GM18520 (cell line): Measurements from ENCODE around the gene HSF2.

Experiments
- ATAC-seq: cut with Tn5 transposase; IDR thresholded peaks from one replicate; pipeline ENCODE4 v1.9.1; 2021; ENCODE audit not compliant: unreplicated experiment

The HSF2 gene

DNA sequence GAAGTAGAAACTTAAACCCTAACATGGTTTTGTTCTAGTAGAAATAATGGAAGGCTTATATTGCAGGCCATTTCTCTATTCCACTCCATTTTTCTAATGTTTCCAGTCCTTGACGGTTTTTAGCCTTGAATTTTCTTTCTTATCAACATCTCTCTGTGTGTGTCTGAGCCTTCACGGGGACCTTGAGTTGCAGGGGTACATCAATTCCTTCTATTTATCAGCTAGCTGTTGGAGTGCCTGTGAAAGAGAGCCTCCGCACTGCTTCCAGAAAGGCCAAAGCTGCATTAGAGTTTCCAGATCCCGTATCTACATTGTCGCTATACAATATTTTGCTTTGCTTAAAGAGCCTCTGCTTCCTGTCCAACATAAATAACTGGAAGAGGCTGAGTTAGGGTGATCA is 5.4 kb upstream of the HSF2 start:
- no peak for ATAC-seq

DNA sequence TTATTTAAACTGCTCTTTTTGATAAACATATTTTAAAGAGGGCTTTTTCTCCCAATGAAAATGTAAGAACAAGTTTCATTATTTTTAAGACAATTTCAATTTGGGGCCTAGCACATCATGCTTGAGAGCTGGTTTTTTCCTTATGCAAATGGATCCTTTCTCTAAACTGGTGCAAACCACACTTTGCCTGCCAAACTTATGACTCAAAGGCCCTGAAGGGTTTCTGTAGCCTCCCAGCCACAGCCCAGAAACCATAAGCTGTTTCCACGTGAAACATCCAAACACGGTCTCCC is 451 bp upstream of the HSF2 start:
- ATAC-seq: peak; percentile 16

DNA sequence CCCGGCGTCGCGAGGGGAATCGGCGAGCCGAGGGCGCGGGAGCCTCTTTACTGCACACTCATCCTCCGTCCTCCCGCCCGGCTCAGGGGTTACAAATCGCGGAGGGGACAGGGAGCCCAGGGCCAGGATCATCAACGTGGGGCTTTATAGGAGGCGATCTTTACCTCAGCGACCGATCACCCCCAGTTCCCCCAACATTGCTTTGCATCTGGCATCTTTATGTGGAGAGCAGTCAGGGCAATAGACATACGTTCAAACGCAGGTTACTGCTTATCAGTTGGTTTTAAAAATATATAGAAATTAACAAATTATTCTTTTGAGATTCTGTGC is 634 bp downstream of the HSF2 start:
- ATAC-seq: peak; percentile 1

DNA sequence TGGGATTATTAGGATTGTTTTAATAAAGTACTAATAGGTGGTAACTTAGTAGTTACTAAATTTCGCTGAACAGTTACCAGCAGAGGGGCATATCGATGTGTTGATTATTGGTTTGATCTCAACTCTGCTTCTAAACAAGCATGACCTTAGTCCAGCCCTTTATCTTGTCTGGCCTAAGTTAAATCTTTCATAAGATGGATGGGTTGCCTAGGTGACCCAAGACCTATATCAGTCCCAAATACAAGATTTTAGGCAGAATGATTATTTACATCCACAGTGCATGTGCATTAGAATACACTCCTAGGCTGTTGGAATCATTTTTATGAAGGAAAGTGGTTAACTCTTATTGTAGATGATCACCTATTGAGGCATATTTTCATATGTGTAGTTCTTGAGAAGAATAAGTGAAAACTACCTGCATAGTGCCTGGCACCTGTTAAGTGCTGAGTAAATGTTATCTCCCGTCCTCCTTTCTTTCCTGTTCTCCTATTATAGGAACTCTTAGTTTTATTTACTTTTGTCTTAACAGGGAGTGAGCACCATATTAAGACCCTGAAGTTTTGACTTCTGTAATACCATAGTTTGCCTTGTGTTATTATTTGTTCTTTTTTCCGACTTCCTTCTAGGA is 1.1 kb downstream of the HSF2 start:
- ATAC-seq: no peak

DNA sequence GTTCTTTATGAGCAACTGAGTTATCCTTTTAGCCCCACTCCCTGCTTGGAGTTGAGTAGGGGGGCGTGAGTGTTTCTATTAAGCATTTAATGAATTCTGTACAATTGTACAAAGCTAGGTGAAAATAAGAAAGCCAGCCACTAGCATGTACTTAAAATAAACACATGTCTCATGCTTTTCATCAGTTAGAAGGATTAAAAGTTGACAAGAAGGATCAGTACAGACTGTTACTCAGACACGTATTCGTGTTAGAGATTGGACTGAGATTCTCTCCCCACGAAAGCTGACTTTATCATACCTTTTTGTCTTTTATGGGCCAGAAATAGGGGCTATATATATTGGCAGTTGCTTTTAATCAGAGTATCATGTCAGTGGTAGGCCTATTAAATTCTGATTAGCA is 1.7 kb downstream of the HSF2 start:
- no peak for ATAC-seq

DNA sequence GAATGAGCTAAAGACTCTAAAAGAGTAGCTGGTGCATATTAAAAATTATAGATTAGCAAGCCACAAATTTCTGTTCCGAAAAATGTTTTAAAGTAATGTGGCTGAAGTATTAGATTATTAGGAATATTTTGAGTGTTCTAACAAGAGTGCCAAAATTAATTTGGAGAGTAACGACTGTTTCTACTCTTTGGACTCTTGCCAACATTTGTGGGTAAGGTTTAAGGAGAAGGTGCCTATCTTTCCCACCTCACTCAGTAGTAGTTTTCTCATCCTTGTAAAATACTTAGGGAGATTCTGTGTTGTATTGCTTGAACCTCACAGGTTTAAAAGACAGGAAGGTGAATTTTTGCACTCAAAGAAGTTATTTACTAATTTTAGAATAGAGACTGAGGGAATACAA is 5.0 kb downstream of the HSF2 start:
- ATAC-seq: no peak

DNA sequence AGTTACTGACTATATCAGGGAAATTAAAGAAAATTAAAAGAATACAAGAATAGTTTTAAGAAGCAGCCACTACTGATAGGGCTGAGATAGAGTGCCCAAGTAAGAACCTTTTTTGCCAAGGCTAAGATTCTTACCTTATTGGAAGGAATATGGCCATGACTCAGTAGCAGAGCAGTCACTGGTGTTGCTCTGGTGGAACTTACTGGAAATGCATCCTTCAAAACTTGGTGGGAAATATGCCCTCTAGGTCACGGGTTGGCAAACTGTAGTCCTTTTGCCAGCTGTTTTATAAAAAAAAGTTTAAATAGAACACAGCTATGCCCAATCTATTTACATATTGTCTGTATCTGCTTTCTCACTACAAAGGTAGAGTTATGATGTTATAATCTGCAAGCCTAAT is 6.0 kb downstream of the HSF2 start:
- ATAC-seq: no peak

DNA sequence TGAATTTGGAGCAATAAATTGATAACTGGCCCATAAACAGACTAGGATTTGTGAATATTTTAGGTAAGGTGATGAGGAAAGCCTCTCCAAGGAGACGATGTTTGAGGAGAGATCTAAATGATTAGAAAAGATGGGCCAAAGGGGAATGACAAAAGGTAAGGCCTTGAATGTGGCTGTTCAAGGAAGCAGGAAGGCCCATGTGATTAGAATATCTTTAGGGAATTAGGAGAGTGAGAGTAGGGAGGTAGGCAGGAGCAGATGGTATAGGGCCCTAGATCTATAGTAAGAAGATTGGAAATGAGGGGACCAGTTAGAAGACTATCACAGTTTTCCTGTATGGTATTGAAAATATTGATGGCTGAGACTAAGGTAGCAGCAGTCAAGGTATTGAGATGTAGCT is 6.7 kb downstream of the HSF2 start:
- no peak for ATAC-seq

- ATAC-seq: no peak
Observed at GRCh38 chr6:122407712-122408111, 8.3 kb downstream of the HSF2 start.

GRCh38 chr6:122408240-122408639 is 8.8 kb downstream of the HSF2 start:
- ATAC-seq: no peak

DNA sequence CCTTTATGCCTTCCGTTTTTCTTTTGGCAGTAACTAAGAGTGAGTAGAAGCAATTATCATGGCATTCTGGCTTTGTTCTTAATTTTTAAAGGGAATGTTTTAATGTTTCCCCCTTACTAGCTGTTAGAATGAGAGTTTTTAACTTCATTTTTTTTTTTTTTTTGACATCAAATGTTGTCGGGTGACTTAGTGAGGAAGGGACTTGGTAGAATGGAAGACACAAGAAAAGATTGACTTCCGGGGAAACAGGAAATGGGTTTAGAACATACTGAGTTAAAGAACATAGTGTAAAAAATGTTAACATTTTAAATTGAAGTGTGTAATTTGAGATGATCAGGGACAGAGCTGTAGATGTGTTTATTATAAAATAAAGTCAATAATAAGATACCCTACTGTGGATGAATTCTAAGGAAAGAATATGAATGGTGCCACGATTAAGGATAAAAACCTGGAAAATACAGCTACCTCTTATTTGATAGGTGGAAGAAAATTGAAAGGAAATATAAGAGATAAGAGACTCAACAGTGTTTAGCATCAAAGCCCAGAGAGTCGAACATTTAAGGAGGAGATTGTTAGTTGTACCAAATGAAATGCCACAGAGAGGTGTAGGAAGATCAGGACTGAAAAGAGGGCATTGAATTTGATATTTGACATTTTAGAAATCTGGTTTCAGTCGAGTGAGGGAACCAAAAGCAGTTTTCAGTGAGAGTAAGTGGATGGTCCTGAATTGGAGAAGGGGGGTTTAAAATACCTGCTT is 9.4 kb downstream of the HSF2 start:
- no peak for ATAC-seq

- ATAC-seq: no peak
Observed at GRCh38 chr6:122412001-122412400, 12.5 kb downstream of the HSF2 start.

- no peak for ATAC-seq
Observed at GRCh38 chr6:122416825-122417224, 17.4 kb downstream of the HSF2 start.

DNA sequence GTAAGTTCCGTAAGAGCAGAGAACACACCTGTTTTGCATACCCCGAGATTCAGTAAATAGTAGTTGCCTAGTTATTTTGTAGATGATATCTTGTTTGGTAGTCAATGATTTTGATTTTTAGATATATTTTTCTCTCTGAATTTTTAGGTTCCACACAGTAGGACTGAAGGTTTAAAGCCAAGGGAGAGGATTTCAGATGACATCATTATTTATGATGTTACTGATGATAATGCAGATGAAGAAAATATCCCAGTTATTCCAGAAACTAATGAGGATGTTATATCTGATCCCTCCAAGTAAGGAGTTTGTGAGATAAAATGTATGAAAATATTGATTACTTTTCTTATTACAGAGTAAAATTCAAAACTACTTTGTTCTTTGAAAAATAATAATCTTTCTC is 22.6 kb downstream of the HSF2 start:
- no peak for ATAC-seq

- peak; percentile 92 for ATAC-seq
Observed at GRCh38 chr6:122422614-122423267, 23.3 kb downstream of the HSF2 start.

DNA sequence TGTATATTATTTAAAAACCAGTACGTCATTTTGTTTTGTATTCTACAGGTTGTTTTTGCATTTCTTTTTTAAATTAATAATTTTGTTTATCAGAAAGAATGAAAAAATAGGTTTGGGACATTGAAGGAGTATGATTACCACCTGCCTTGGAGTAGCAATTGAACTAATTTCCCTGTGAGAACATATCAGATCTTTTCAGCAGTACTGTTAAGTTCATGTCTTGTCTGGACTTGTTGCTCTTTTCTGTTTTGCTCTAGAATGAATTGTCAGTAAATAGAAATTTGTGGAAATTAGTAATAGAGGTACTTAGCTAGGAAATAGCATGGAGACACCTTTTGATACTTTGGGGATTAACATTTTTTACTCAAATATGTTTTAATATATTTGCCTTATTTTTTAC is 24.3 kb downstream of the HSF2 start:
- ATAC-seq: no peak

GRCh38 chr6:122426597-122426996 is 27.1 kb downstream of the HSF2 start:
- ATAC-seq: no peak

GRCh38 chr6:122428781-122429180 is 29.3 kb downstream of the HSF2 start:
- ATAC-seq: no peak

- no peak for ATAC-seq
Observed at GRCh38 chr6:122429323-122429722, 29.9 kb downstream of the HSF2 start.

- no peak for ATAC-seq
Observed at GRCh38 chr6:122431780-122432179, 32.3 kb downstream of the HSF2 start.

DNA sequence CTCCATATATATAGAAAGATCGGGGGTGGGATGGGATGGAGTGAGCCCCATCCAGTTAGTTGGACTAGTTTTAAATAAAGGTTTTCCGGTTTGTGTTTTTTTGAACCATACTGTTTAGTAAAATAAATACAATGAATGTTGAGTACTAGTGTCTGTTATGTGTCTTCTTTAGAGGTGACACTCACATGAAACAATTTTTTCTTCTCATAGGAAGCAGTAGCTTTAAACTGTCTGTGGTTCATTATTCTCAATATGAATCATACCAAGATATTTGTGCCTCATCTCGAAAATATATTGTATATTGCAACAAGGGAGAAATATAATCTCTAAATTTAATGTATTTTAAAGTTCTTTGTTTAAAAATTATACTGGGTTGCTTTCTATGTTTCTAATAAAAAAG is 33.4 kb downstream of the HSF2 start:
- ATAC-seq: no peak

DNA sequence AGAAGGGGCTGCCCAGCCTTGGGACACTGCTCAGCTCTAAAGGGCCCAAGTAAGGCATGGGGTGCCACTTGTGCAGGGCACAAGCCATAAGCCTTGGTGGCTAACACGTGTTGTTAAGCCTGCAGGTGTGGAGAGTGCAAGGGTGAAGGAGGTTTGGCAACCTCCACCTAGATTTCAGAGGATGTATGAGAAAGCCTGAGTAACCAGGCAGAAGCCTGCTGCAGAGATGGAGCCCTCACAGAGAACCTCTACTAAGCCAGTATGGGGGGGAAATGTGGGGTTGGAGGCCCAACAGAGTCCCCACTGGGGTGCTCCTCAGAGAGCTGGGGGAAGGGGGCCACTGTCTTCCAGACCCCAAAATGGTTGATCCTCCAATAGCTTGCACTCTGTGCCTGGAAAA is 39.5 kb downstream of the HSF2 start:
- ATAC-seq: no peak

- no peak for ATAC-seq
Observed at GRCh38 chr6:122445274-122445673, 45.8 kb downstream of the HSF2 start.
